SK-N-SH (cell line): ENCODE results near the gene NLGN1. TPM values are rescaled to one million over a fixed set of nuclear protein-coding genes. Genes with fewer than 3 reads are reported as not detected.

Experiments used
- CTCF ChIA-PET: fragments of 300-600, 350-600 bp; formaldehyde crosslinking; extraction: SDS; loops from one replicate; lab custom pipeline; 2021; lab: Yijun Ruan, JAX
- POLR2A ChIA-PET: fragments of 350-600 bp; sonication (Branson Sonifier 250); formaldehyde crosslinking; extraction: SDS; loops from one replicate; lab custom pipeline; 2020; ENCODE audit warnings: antibody characterized with exemption, inconsistent platforms; lab: Yijun Ruan, JAX
- DNase-seq: peaks from one replicate; pipeline ENCODE4 v3.0.0; 2012
- H2AFZ ChIP-seq: fragments of 200-600 bp; sonication (generic); 2 replicates; pipeline ENCODE4 v1.8.1; 2016; ENCODE audit warnings: antibody characterized with exemption, mild to moderate bottlenecking, low read depth
- H3F3A ChIP-seq: fragments of 200-600 bp; sonication (generic); replicated peaks from 2 replicates; pipeline ENCODE3; 2016; ENCODE audit warnings: antibody characterized with exemption, mild to moderate bottlenecking; ENCODE audit not compliant: insufficient read depth
- H3K27ac ChIP-seq, 2 experiments: fragments of 200-500 bp in 1 of 2; fragments of 200-600 bp in 1 of 2; sonication (Bioruptor generic) in 1 of 2; sonication (generic), shearing (Covaris generic) in 1 of 2; 2 replicates each; pipeline versions ENCODE4 v1.5.1 to v1.6.1; 2014 to 2016; ENCODE audit warnings: low read depth in 2 of 2, inconsistent platforms in 1 of 2, low read length in 1 of 2, mild to moderate bottlenecking in 1 of 2, mixed read lengths in 1 of 2
- H3K27me3 ChIP-seq: fragments of 200-600 bp; sonication (generic), shearing (Covaris generic); 2 replicates; pipeline ENCODE4 v1.6.1; 2016; ENCODE audit warnings: mixed run types; ENCODE audit not compliant: insufficient read depth
- H3K36me3 ChIP-seq, 2 experiments: fragments of 200-500 bp in 1 of 2; fragments of 200-600 bp in 1 of 2; sonication (Bioruptor generic) in 1 of 2; sonication (generic) in 1 of 2; replicated peaks in 1 of 2; 2 replicates each; pipeline versions ENCODE3 to v1.5.1; 2014 to 2016; ENCODE audit warnings: low read length in 1 of 2, mild to moderate bottlenecking in 1 of 2; ENCODE audit not compliant: insufficient read depth in 2 of 2, control insufficient read depth in 1 of 2
- H3K4me1 ChIP-seq, 2 experiments: fragments of 200-500 bp in 1 of 2; fragments of 200-600 bp in 1 of 2; sonication (Bioruptor generic) in 1 of 2; sonication (generic), shearing (Covaris generic) in 1 of 2; 2 replicates each; pipeline versions ENCODE4 v1.5.1 to v1.6.1; 2014 to 2016; ENCODE audit warnings: low read depth in 1 of 2, low read length in 1 of 2, mixed run types in 1 of 2; ENCODE audit not compliant: insufficient read depth in 2 of 2, control insufficient read depth in 1 of 2
- H3K4me2 ChIP-seq: fragments of 200-600 bp; sonication (generic), shearing (Covaris generic); 2 replicates; pipeline ENCODE4 v1.6.1; 2017; ENCODE audit warnings: mixed run types
- H3K4me3 ChIP-seq, 2 experiments: fragments of 200-500 bp in 1 of 2; fragments of 200-600 bp in 1 of 2; sonication (Bioruptor generic) in 1 of 2; sonication (generic), shearing (Covaris generic) in 1 of 2; 2 replicates each; pipeline versions ENCODE4 v1.5.1 to v1.8.1; 2014 to 2016; ENCODE audit warnings: low read depth in 2 of 2, inconsistent platforms in 1 of 2, low read length in 1 of 2, mild to moderate bottlenecking in 1 of 2, mixed read lengths in 1 of 2, moderate library complexity in 1 of 2
- H3K79me2 ChIP-seq: fragments of 200-600 bp; sonication (generic); 2 replicates; pipeline ENCODE4 v1.8.1; 2017; ENCODE audit warnings: mild to moderate bottlenecking; ENCODE audit not compliant: insufficient read depth
- H3K9ac ChIP-seq: fragments of 200-600 bp; sonication (generic); 2 replicates; pipeline ENCODE4 v1.6.1; 2017; ENCODE audit warnings: mixed run types
- H3K9me2 ChIP-seq: fragments of 200-600 bp; sonication (generic); 2 replicates; pipeline ENCODE4 v1.6.1; 2017; ENCODE audit warnings: mixed run types
- H3K9me3 ChIP-seq: fragments of 200-600 bp; sonication (generic); 2 replicates; pipeline ENCODE4 v1.6.1; 2017; ENCODE audit warnings: mixed run types, mild to moderate bottlenecking, moderate library complexity
- H4K20me1 ChIP-seq: fragments of 200-600 bp; sonication (generic); 2 replicates; pipeline ENCODE4 v1.6.1; 2017; ENCODE audit warnings: mild to moderate bottlenecking, mixed run types; ENCODE audit not compliant: insufficient read depth
- CHD2 ChIP-seq: fragments of 150-350 bp; IDR thresholded peaks from 2 replicates; pipeline ENCODE4 v1.6.1; 2018; ENCODE audit warnings: low read length; ENCODE audit not compliant: partially characterized antibody
- ELF1 ChIP-seq: IDR thresholded peaks from 2 replicates; pipeline ENCODE4 v1.4.0; 2012
- EZH2phosphoT487 ChIP-seq: fragments of 200-600 bp; sonication (generic); IDR thresholded peaks from 2 replicates; pipeline ENCODE4 v1.6.1; 2017; ENCODE audit warnings: low read depth, mixed run types, mild to moderate bottlenecking, antibody characterized with exemption, moderate library complexity, borderline replicate concordance
- FOSL2 ChIP-seq: IDR thresholded peaks from 2 replicates; pipeline ENCODE4 v1.4.0; 2012; ENCODE audit warnings: low read depth, mild to moderate bottlenecking, moderate library complexity, borderline replicate concordance
- GABPA ChIP-seq: IDR thresholded peaks from 2 replicates; pipeline ENCODE4 v1.4.0; 2012; ENCODE audit warnings: low read depth, mild to moderate bottlenecking
- GATA2 ChIP-seq: sonication (generic); formaldehyde crosslinking; IDR thresholded peaks from 2 replicates; pipeline ENCODE4 v1.5.0; 2020; ENCODE audit warnings: mild to moderate bottlenecking, missing genetic modification reagents
- JUND ChIP-seq: IDR thresholded peaks from 2 replicates; pipeline ENCODE4 v1.4.0; 2012
- RFX5 ChIP-seq: IDR thresholded peaks from 2 replicates; pipeline ENCODE4 v1.6.1; 2012; ENCODE audit warnings: mild to moderate bottlenecking, improper control_type of control experiment, low read length
- SMC3 ChIP-seq: IDR thresholded peaks from 2 replicates; pipeline ENCODE4 v1.6.1; 2012; ENCODE audit warnings: low read depth, low read length, improper control_type of control experiment
- TAF1 ChIP-seq: IDR thresholded peaks from 2 replicates; pipeline ENCODE4 v1.6.1; 2012; ENCODE audit warnings: low read depth, mild to moderate bottlenecking, low read length, moderate library complexity, borderline replicate concordance
- TEAD4 ChIP-seq: IDR thresholded peaks from 2 replicates; pipeline ENCODE4 v1.4.0; 2012; ENCODE audit warnings: mild to moderate bottlenecking, borderline replicate concordance; ENCODE audit not compliant: insufficient read depth
- YY1 ChIP-seq: IDR thresholded peaks from 2 replicates; pipeline ENCODE4 v1.4.0; 2012; ENCODE audit warnings: low read depth, mild to moderate bottlenecking
- WGBS: methylation state at CpG from one replicate; pipeline ENCODE4 v1.1.6; 2017; ENCODE audit warnings: low lambda C conversion rate; 5-methylcytosine and 5-hydroxymethylcytosine counted together
- polyA plus RNA-seq, 3 experiments: library from polyadenylated mRNA; depleted of rRNA; stranded (reverse); fragments of >200 nt; gene quantifications; 2 replicates each; pipeline ENCODE4 v1.2.3, GENCODE V29; 2012
- TF ChIP-seq, protein P1 (sequence below): fragments of 150-350 bp; IDR thresholded peaks from 2 replicates; pipeline ENCODE4 v1.6.1; 2017; ENCODE audit warnings: antibody characterized with exemption, low read length, low read depth, borderline replicate concordance
- TF ChIP-seq, protein P2 (sequence below): fragments of 150-350 bp; IDR thresholded peaks from 2 replicates; pipeline ENCODE4 v1.6.1; 2016; ENCODE audit warnings: mild to moderate bottlenecking, low read depth, low read length
- TF ChIP-seq, protein P3 (sequence below): IDR thresholded peaks from 2 replicates; pipeline ENCODE4 v1.4.0; 2012; ENCODE audit warnings: low read depth
- TF ChIP-seq, protein P4 (sequence below): IDR thresholded peaks from 2 replicates; pipeline ENCODE4 v1.4.0; 2012; ENCODE audit warnings: low read depth, borderline replicate concordance
- TF ChIP-seq, protein P5 (sequence below): IDR thresholded peaks from 2 replicates; pipeline ENCODE4 v1.4.0; 2012; ENCODE audit warnings: low read depth, borderline replicate concordance

NLGN1 gene
- polyA plus RNA-seq, 1 of the 3 experiments (the other 2 are of a cell fraction): 1.5 TPM

DNA sequence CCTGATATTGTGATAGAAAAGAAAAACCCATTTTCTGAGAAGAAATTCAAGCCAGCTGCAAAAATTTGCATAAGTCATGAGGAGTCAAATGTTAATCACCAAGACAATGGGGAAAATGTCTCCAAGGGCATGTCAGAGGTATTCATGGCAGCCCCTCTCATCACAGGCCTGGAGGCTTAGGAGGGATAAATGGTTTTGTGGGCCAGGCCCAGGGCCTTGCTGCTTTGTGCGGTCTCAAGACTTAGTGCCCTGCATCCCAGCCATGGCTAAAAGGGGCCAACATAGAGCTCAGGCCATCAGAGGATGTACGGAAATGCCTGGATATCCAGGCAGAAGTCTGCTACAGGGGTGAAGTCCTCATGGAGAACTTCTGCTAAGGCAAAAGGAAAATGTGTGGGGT lies 631.1 kb downstream of the NLGN1 start:
- Histone ChIP-seq H3K4me1 (no peaks in the 10 kb centered on the region), H3K27me3 (no peaks in the 10 kb centered on the region), H3K27ac (no peak overlapping the region), H3K4me2 (no peak overlapping the region), H3K9me3 (0 out of 2 replicates have a peak, but pooled peaks cover 7% of the 10 kb centered on the region), H4K20me1 (no peaks in the 10 kb centered on the region), H3K36me3 (no peaks in the 10 kb centered on the region), H3K79me2 (no peaks in the 10 kb centered on the region), H3K9ac (no peak overlapping the region), H2AFZ (no peak overlapping the region), H3K4me3 (no peak overlapping the region), H3K9me2 (no peaks in the 10 kb centered on the region), H3F3A (no peaks in the 10 kb centered on the region)
- TF ChIP-seq, protein P1, sequence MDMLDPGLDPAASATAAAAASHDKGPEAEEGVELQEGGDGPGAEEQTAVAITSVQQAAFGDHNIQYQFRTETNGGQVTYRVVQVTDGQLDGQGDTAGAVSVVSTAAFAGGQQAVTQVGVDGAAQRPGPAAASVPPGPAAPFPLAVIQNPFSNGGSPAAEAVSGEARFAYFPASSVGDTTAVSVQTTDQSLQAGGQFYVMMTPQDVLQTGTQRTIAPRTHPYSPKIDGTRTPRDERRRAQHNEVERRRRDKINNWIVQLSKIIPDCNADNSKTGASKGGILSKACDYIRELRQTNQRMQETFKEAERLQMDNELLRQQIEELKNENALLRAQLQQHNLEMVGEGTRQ: no peak
- TF ChIP-seq, protein P2, sequence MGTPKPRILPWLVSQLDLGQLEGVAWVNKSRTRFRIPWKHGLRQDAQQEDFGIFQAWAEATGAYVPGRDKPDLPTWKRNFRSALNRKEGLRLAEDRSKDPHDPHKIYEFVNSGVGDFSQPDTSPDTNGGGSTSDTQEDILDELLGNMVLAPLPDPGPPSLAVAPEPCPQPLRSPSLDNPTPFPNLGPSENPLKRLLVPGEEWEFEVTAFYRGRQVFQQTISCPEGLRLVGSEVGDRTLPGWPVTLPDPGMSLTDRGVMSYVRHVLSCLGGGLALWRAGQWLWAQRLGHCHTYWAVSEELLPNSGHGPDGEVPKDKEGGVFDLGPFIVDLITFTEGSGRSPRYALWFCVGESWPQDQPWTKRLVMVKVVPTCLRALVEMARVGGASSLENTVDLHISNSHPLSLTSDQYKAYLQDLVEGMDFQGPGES: no peak
- TF ChIP-seq TEAD4 (no peak), JUND (no peak), SMC3 (no peak), GABPA (no peak), RFX5 (no peak), TAF1 (no peak)
- TF ChIP-seq, protein P3, sequence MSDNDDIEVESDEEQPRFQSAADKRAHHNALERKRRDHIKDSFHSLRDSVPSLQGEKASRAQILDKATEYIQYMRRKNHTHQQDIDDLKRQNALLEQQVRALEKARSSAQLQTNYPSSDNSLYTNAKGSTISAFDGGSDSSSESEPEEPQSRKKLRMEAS: no peak
- TF ChIP-seq, protein P4, sequence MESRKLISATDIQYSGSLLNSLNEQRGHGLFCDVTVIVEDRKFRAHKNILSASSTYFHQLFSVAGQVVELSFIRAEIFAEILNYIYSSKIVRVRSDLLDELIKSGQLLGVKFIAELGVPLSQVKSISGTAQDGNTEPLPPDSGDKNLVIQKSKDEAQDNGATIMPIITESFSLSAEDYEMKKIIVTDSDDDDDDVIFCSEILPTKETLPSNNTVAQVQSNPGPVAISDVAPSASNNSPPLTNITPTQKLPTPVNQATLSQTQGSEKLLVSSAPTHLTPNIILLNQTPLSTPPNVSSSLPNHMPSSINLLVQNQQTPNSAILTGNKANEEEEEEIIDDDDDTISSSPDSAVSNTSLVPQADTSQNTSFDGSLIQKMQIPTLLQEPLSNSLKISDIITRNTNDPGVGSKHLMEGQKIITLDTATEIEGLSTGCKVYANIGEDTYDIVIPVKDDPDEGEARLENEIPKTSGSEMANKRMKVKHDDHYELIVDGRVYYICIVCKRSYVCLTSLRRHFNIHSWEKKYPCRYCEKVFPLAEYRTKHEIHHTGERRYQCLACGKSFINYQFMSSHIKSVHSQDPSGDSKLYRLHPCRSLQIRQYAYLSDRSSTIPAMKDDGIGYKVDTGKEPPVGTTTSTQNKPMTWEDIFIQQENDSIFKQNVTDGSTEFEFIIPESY: no peak
- TF ChIP-seq, protein P5, sequence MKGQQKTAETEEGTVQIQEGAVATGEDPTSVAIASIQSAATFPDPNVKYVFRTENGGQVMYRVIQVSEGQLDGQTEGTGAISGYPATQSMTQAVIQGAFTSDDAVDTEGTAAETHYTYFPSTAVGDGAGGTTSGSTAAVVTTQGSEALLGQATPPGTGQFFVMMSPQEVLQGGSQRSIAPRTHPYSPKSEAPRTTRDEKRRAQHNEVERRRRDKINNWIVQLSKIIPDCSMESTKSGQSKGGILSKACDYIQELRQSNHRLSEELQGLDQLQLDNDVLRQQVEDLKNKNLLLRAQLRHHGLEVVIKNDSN: no peak
- 84% methylated on average over 2 of the region's 2 CpGs for WGBS
- CTCF ChIA-PET: no interaction called here
- POLR2A ChIA-PET: no interaction called here
- DNase-seq: no peak

DNA sequence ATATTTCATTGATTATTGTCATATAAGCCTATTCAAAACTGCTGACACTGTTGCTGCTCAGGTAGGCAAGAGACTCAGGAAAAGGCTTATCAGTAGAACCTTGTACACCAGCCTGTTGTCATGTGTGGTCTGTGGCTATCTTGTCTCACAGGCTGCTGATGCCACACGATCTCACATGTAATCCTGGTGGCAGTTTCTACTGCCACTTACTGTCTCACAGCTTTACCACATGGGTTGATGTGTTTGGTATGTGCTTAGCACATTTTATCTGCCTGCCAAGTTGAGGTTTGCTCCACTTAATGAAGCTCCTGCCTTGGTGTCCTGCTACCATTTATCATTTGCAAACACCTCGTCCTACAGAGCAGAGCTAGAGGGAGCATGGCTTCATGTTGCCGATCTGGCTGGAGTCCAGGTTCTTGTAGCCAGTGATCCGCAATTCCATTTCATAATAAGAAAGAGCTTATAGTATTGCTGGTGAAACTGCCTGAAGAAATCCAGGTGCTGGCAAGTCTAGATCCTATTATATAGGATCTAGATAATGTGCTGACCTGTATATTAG lies 637.9 kb downstream of the NLGN1 start:
- DNase-seq: no peak
- no peaks in the 10 kb centered on the region for H3K9me2 ChIP-seq
- no peak overlapping the region for H2AFZ ChIP-seq
- ChIA-PET CTCF (no interaction called here), POLR2A (no interaction called here)
- H3K36me3 ChIP-seq: no peaks in the 10 kb centered on the region
- no peak overlapping the region for H3K4me2 ChIP-seq
- H3F3A ChIP-seq: no peaks in the 10 kb centered on the region
- no peaks in the 10 kb centered on the region for H3K27me3 ChIP-seq
- H3K4me1 ChIP-seq: peaks cover 0 to 4% of the 10 kb centered on the region in 2 experiments; a peak in 1 of 4 replicates
- H4K20me1 ChIP-seq: no peaks in the 10 kb centered on the region
- H3K4me3 ChIP-seq: no peak overlapping the region
- WGBS: 50% methylated on average over 4 of the region's 4 CpGs
- no peak overlapping the region for H3K9ac ChIP-seq
- no peaks in the 10 kb centered on the region for H3K79me2 ChIP-seq
- TF ChIP-seq EZH2phosphoT487: no peak
- TF ChIP-seq, protein P3: no peak
- TF ChIP-seq FOSL2: no peak
- TF ChIP-seq, protein P4: no peak
- TF ChIP-seq RFX5: no peak
- no peak for TF ChIP-seq TEAD4
- TF ChIP-seq GATA2 (CRISPR knock-in tag): no peak
- TF ChIP-seq ELF1: no peak
- no peak for TF ChIP-seq CHD2
- no peak for TF ChIP-seq TAF1
- TF ChIP-seq YY1: no peak
- TF ChIP-seq, all 33 proteins: peak for 0
- Histone ChIP-seq H3K9me3 (0 out of 2 replicates have a peak, but pooled peaks cover 7% of the 10 kb centered on the region), H3K27ac (no peak overlapping the region)
